Stimulated activated CD8-positive, alpha-beta memory T cell treated with anti-CD3 and anti-CD28 coated beads, Interleukin-15, amount 100 ng/mL, for 1 hour (primary cell): Measurements from ENCODE around the gene HELLS.
"Not testable (repeated sequence)": the region's sequence is repeated elsewhere in the genome, so short reads cannot be mapped to it uniquely, and the experiment has no call there.

ENCODE experiments used
- DNase-seq: peaks from one replicate; pipeline ENCODE4 v3.0.0-alpha.2; 2020; ENCODE audit warnings: low read depth

HELLS gene

GRCh38 chr10:94545391-94546048, at the start of gene HELLS:
HELLS (plus strand) TSS chr10:94545788; CDS start chr10:94545922, 134 bp downstream.
- peak; percentile 40 for DNase-seq

GRCh38 chr10:94496010-94496409, 49.6 kb upstream of the HELLS start:
- no peak for DNase-seq

GRCh38 chr10:94496646-94497045, 48.9 kb upstream of the HELLS start:
- no peak for DNase-seq

GRCh38 chr10:94500063-94500462, 45.5 kb upstream of the HELLS start:
- DNase-seq: no peak

- DNase-seq: no peak
Observed at GRCh38 chr10:94521276-94522250, 24.0 kb upstream of the HELLS start.

- DNase-seq: no peak
Observed at GRCh38 chr10:94524146-94524545, 21.4 kb upstream of the HELLS start.

DNA sequence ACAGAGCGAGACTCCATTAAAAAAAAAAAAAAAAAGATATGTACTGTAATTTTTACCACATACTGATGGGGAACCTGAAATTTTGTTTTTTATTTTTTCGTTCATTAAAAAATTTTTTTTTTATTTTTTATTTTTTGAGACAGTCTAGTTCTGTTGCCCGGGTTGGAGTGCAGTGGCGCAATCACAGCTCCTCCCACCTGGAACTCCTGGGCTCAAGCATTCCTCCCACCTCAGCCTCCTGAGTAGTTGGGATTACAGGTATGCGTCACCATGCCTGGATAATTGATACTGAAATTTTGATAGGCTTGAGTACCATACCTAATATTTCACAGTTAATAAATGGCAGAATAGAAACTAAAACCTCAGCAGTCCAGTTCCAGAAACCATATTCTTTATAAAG, 20.9 kb upstream of the HELLS start:
- DNase-seq: no peak

- DNase-seq: not testable (repeated sequence)
Observed at GRCh38 chr10:94531550-94531949, 14.0 kb upstream of the HELLS start.

GRCh38 chr10:94533027-94533426, 12.6 kb upstream of the HELLS start:
- no peak for DNase-seq

- not testable (repeated sequence) for DNase-seq
Observed at GRCh38 chr10:94542282-94542681, 3.3 kb upstream of the HELLS start.

GRCh38 chr10:94546049-94546900, 687 bp downstream of the HELLS start:
- no peak for DNase-seq

GRCh38 chr10:94546901-94547185, 1.3 kb downstream of the HELLS start:
- no peak for DNase-seq

- no peak for DNase-seq
Observed at GRCh38 chr10:94549221-94549620, 3.6 kb downstream of the HELLS start.

DNA sequence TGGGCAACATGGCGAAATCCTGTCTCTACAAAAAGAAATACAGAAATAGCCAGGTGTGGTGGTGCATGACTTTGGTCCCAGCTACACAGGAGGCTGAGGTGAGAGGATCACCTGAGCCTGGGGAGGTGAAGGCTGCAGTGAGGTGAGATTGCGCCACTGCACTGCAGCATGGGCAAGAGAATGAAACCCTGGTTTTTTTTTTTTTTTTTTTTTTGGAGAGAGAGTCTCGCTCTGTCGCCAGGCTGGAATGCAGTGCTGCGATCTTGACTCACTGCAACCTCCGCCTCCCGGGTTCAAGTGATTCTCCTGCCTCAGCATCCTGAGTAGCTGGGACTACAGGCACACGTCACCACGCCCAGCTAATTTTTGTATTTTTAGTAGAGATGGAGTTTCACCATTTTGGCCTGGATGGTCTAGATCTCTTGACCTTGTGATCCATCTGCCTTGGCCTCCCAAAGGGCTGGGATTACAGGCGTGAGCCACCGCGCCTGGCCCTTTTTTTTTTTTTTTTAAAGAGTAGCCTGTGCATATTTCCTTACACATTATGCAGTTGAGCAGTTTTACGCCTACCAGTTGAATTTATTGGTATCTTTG, 22.2 kb downstream of the HELLS start:
- DNase-seq: not testable (repeated sequence)

GRCh38 chr10:94571081-94571480, 25.5 kb downstream of the HELLS start:
- DNase-seq: no peak

- no peak for DNase-seq
Observed at GRCh38 chr10:94571528-94571927, 25.9 kb downstream of the HELLS start.

- DNase-seq: no peak
Observed at GRCh38 chr10:94578790-94579189, 33.2 kb downstream of the HELLS start.

DNA sequence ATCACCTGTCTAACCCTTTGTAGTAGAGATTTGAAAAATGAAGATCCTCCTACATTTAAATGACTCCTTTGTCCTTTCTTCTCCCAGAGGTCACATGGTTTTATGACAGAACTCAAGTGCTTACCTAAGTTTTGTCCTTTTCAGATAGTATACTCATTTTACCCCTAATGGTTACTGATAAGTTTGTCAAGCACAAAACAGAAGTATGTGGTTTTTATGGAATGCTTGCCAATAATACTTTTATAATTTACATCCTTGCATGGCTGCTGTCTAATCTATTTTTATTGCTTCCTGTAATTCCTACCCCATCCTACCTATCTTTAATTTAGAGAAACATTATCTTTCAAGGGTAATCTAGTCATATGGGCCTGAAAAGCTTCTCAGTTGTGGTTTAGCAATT, 37.5 kb downstream of the HELLS start:
- no peak for DNase-seq

DNA sequence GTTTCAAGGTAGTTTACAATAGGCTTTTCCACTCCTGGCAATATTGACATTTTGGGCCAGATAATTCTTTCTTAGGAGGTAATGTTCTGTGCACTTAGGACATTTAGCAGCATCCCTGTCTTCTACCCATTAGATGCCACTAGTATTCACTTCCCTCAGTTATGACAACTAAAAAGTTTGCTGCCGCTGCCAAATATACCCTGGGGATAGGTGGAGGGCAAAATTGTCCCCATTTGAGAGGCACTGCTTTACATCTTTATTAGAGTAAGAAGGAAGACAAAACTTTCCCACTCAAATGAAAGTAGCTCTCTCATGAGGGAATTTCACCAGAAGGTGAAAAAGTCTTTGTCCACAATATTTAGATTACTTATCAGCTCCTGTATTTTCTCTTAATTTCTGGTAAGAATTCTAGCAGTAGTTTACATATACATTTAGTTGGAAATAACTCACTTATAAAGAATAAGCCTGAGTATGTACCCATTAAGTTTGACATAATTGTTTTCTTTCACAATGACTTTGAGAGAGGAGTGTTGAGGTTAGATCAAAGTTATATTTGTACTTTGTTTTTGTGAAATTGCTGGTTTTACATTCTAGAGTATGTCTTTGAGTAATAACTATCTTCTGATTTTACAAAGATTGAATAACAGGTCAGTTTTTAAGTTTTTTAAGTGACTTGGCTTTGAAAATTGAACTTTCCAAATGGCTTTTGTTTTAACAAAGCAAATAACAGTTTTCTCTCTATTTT, 46.0 kb downstream of the HELLS start:
- DNase-seq: no peak

GRCh38 chr10:94602729-94603515, 57.3 kb downstream of the HELLS start:
- DNase-seq: no peak

- DNase-seq: no peak
Observed at GRCh38 chr10:94607111-94607510, 61.5 kb downstream of the HELLS start.
